Stimulated activated CD8-positive, alpha-beta memory T cell treated with anti-CD3 and anti-CD28 coated beads, Interleukin-2, amount 100 ng/mL, for 48 hours (primary cell): ENCODE data around the gene SMIM24.
"Not testable (repeated sequence)": the region's sequence is repeated elsewhere in the genome, so short reads cannot be mapped to it uniquely, and the experiment has no call there.

Experiments
- DNase-seq, 2 donors: peaks; one replicate each; pipeline ENCODE4 v3.0.0-alpha.2; 2020; ENCODE audit warnings: low read depth in 2 of 2

The SMIM24 gene

GRCh38 chr19:3514930-3515329 is 34.6 kb upstream of the SMIM24 start:
- no peak for DNase-seq

GRCh38 chr19:3513229-3514140 is 33.2 kb upstream of the SMIM24 start:
- DNase-seq, result no peak

- DNase-seq, result no peak
Observed at GRCh38 chr19:3512562-3513228, 32.4 kb upstream of the SMIM24 start.

GRCh38 chr19:3511506-3512251 is 31.4 kb upstream of the SMIM24 start:
- DNase-seq, result no peak

- DNase-seq, result no peak
Observed at GRCh38 chr19:3510727-3511126, 30.4 kb upstream of the SMIM24 start.

GRCh38 chr19:3509566-3509989 is 29.3 kb upstream of the SMIM24 start:
- DNase-seq, result peak in 1 of 2 donors; percentile 38

- DNase-seq, result no peak
Observed at GRCh38 chr19:3508771-3509535, 28.6 kb upstream of the SMIM24 start.

GRCh38 chr19:3508121-3508661 is 27.9 kb upstream of the SMIM24 start:
- not testable (repeated sequence) for DNase-seq

GRCh38 chr19:3507371-3508120 is 27.2 kb upstream of the SMIM24 start:
- no peak for DNase-seq

- DNase-seq, result no peak
Observed at GRCh38 chr19:3506384-3507340, 26.3 kb upstream of the SMIM24 start.

- peak; percentile 99 for DNase-seq
Observed at GRCh38 chr19:3505598-3506383, 25.5 kb upstream of the SMIM24 start, which contains the start of gene FZR1. Gene FZR1, plus strand, starts transcription at chr19:3506311. Its CDS starts 16,679 bp downstream, at chr19:3522990.

GRCh38 chr19:3504735-3505134 is 24.4 kb upstream of the SMIM24 start:
- DNase-seq, result no peak

- DNase-seq, result no peak
Observed at GRCh38 chr19:3503036-3503572, 22.8 kb upstream of the SMIM24 start.

- no peak for DNase-seq
Observed at GRCh38 chr19:3501780-3502179, 21.5 kb upstream of the SMIM24 start.

- DNase-seq, result peak; percentile 93 to 94
Observed at GRCh38 chr19:3500429-3501101, 20.2 kb upstream of the SMIM24 start, which contains the start of gene DOHH. Gene DOHH, minus strand, starts transcription at chr19:3500674. Its CDS starts 3,860 bp downstream, at chr19:3496814.

GRCh38 chr19:3499738-3500428 is 19.6 kb upstream of the SMIM24 start:
- no peak for DNase-seq
